Measurements from ENCODE around the gene ST3GAL4.
"Not testable (repeated sequence)": the region's sequence is repeated elsewhere in the genome, so short reads cannot be mapped to it uniquely, and the experiment has no call there.

The ST3GAL4 gene

GRCh38 chr11:126355324-126355925 lies at the start of gene ST3GAL4:
ST3GAL4 (plus strand) TSS chr11:126355686; CDS start chr11:126406156, 50,470 bp downstream.
- DNase-seq: peak; percentile 50 to 78

- DNase-seq: no peak
Observed at GRCh38 chr11:126305699-126306098, 49.8 kb upstream of the ST3GAL4 start.

- DNase-seq: peak in 1 of 2 experiments; percentile 64
Observed at GRCh38 chr11:126307706-126308105, 47.8 kb upstream of the ST3GAL4 start.

GRCh38 chr11:126308271-126308671 lies 47.2 kb upstream of the ST3GAL4 start:
- no peak for DNase-seq

GRCh38 chr11:126308771-126309170 lies 46.7 kb upstream of the ST3GAL4 start:
- DNase-seq: not testable (repeated sequence)

GRCh38 chr11:126310200-126310991 lies 45.1 kb upstream of the ST3GAL4 start:
- DNase-seq: peak in 1 of 2 experiments; percentile 70

GRCh38 chr11:126310992-126311310 lies 44.5 kb upstream of the ST3GAL4 start:
- DNase-seq: no peak

GRCh38 chr11:126311401-126312291 lies 43.8 kb upstream of the ST3GAL4 start:
- DNase-seq: no peak

- no peak for DNase-seq
Observed at GRCh38 chr11:126312961-126313360, 42.5 kb upstream of the ST3GAL4 start.

GRCh38 chr11:126313826-126314225 lies 41.7 kb upstream of the ST3GAL4 start:
- DNase-seq: no peak

GRCh38 chr11:126317432-126317755 lies 38.1 kb upstream of the ST3GAL4 start:
- no peak for DNase-seq

- DNase-seq: no peak
Observed at GRCh38 chr11:126317756-126318573, 37.5 kb upstream of the ST3GAL4 start.

GRCh38 chr11:126318574-126319373 lies 36.7 kb upstream of the ST3GAL4 start:
- DNase-seq: no peak

- no peak for DNase-seq
Observed at GRCh38 chr11:126319374-126319740, 36.1 kb upstream of the ST3GAL4 start.

- DNase-seq: no peak
Observed at GRCh38 chr11:126322996-126323395, 32.5 kb upstream of the ST3GAL4 start.

- DNase-seq: no peak
Observed at GRCh38 chr11:126327281-126328000, 28.0 kb upstream of the ST3GAL4 start.

- no peak for DNase-seq
Observed at GRCh38 chr11:126328001-126328390, 27.5 kb upstream of the ST3GAL4 start.

GRCh38 chr11:126328444-126328843 lies 27.0 kb upstream of the ST3GAL4 start:
- no peak for DNase-seq

GRCh38 chr11:126328938-126329643 lies 26.4 kb upstream of the ST3GAL4 start:
- DNase-seq: no peak

- DNase-seq: no peak
Observed at GRCh38 chr11:126329644-126330211, 25.8 kb upstream of the ST3GAL4 start.
